SK-N-MC (cell line): ENCODE results near the gene DDX49.

Experiments
- EZH2 ChIP-seq: fragments of 200-600 bp; sonication (generic); IDR thresholded peaks from one replicate; pipeline ENCODE4 v1.6.1; 2017; ENCODE audit warnings: antibody characterized with exemption
- POLR2AphosphoS5 ChIP-seq: IDR thresholded peaks from 2 replicates; pipeline ENCODE4 v1.6.1; 2012; ENCODE audit warnings: mild to moderate bottlenecking, low read depth, low read length, borderline replicate concordance

- TF ChIP-seq EZH2 (no peak), POLR2AphosphoS5 (no peak)
Measured at GRCh38 chr19:18922228-18922985, 2.9 kb downstream of the DDX49 start.
